Sigmoid colon (tissue), 4 donors: Measurements from ENCODE around the gene NRP2.

ENCODE experiments used
- EP300 ChIP-seq, 4 donors: sonication (generic); formaldehyde crosslinking; IDR thresholded peaks; one replicate each; pipeline ENCODE4 v1.6.1; 2017; ENCODE audit warnings: antibody characterized with exemption in 4 of 4
- POLR2A ChIP-seq, 2 donors: fragments of 450-650 bp; IDR thresholded peaks; one replicate each; pipeline ENCODE4 v1.6.1; 2016; ENCODE audit warnings: antibody characterized with exemption in 2 of 2, mild to moderate bottlenecking in 2 of 2, moderate library complexity in 2 of 2
- POLR2AphosphoS5 ChIP-seq, 4 donors: sonication (generic); formaldehyde crosslinking; IDR thresholded peaks; one replicate each; pipeline ENCODE4 v1.6.1; 2017; ENCODE audit warnings: antibody characterized with exemption in 4 of 4
- TF ChIP-seq, protein P1 (sequence below), 4 experiments: fragments of 450-650 bp in 3 of 4; fragments of 200-600 bp in 1 of 4; IDR thresholded peaks; one replicate each; pipeline ENCODE4 v1.5.1; 2016 to 2019; ENCODE audit warnings: antibody characterized with exemption in 4 of 4, mild to moderate bottlenecking in 3 of 4, moderate library complexity in 2 of 4

DNA sequence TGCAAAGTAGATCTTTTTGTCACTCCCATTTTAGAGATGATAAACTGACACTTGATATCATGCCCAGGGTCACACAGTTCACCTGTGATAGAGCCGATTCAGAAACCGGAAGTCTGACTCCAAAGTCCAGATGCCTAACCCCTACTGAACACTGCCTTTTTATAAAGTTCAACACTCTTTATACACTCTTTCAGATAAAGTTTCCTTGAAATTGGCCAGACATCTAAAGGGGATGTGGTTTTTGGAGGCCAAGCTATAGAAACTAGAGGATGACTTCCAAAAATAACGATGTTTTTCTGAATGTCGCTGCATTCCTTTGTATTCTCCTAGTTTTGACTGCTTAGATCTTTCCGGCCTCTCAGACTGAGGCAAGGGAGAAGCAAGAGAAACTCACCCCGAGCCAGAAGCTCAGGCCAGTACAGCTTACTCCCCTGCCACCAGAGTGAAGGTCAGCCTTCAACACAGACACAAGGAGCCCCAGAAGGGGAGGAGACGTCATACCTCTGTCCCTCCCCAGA, 61.8 kb downstream of the NRP2 start:
- TF ChIP-seq POLR2AphosphoS5 (IDR thresholded peaks at IDR 0.05) (no peak), EP300 (IDR thresholded peaks at IDR 0.05) (no peak), POLR2A (IDR thresholded peaks at IDR 0.05) (no peak)
- TF ChIP-seq, protein P1, sequence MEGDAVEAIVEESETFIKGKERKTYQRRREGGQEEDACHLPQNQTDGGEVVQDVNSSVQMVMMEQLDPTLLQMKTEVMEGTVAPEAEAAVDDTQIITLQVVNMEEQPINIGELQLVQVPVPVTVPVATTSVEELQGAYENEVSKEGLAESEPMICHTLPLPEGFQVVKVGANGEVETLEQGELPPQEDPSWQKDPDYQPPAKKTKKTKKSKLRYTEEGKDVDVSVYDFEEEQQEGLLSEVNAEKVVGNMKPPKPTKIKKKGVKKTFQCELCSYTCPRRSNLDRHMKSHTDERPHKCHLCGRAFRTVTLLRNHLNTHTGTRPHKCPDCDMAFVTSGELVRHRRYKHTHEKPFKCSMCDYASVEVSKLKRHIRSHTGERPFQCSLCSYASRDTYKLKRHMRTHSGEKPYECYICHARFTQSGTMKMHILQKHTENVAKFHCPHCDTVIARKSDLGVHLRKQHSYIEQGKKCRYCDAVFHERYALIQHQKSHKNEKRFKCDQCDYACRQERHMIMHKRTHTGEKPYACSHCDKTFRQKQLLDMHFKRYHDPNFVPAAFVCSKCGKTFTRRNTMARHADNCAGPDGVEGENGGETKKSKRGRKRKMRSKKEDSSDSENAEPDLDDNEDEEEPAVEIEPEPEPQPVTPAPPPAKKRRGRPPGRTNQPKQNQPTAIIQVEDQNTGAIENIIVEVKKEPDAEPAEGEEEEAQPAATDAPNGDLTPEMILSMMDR (IDR thresholded peaks at IDR 0.05): no peak
